Smooth muscle cell of the umbilical artery (primary cell): ENCODE results near the gene CCDC92B. TPM values are rescaled to one million over a fixed set of nuclear protein-coding genes. Genes with fewer than 3 reads are reported as not detected.

ENCODE experiments used
- total RNA-seq: library from RNA; depleted of rRNA; stranded (reverse); fragments of >200 nt; gene quantifications from 2 replicates; pipeline ENCODE4 v1.2.3, GENCODE V29; 2014

Gene CCDC92B
- not detected in 2 replicates for total RNA-seq

DNA sequence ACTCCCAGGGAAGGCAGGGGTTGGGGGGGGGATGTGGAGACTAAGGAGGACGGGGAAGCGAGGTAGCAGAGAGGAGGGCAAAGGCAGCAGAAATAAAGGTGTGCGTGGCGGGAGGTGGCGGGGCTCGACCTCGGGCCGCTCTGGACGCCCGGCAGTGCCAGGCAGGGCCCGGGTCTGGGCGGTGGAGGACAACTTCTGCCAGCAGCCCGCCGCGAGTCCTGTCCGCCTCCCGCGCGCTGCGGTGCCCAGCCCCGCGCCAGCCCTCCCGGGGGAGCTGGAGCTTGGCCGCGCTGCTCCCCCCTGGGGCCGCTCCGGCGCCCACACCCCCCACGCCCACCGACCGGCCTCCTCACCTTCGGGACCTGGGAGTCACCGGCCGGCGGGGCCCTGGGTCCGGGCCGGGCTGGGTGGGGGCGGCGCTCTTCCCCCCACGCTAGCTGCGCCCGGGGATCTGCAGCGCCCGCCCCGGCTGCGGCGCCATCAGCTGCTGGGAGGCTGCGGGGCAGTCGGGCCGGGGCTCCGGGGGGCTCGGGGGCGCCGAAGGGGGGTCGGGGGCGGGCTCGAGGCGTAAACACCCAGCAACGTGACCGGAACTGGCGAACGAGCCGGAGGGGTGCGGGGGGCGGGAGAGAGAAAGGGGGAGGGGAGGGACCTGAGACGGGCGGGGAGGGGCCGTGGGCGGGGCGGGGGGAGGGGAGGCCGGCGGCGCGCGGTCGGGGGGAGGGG, at the start of gene CCDC92B:
TSS of gene CCDC92B (minus strand) at position 595 of the 726 bp plus-strand sequence. CDS start 14,507 bp downstream, outside the sequence.

DNA sequence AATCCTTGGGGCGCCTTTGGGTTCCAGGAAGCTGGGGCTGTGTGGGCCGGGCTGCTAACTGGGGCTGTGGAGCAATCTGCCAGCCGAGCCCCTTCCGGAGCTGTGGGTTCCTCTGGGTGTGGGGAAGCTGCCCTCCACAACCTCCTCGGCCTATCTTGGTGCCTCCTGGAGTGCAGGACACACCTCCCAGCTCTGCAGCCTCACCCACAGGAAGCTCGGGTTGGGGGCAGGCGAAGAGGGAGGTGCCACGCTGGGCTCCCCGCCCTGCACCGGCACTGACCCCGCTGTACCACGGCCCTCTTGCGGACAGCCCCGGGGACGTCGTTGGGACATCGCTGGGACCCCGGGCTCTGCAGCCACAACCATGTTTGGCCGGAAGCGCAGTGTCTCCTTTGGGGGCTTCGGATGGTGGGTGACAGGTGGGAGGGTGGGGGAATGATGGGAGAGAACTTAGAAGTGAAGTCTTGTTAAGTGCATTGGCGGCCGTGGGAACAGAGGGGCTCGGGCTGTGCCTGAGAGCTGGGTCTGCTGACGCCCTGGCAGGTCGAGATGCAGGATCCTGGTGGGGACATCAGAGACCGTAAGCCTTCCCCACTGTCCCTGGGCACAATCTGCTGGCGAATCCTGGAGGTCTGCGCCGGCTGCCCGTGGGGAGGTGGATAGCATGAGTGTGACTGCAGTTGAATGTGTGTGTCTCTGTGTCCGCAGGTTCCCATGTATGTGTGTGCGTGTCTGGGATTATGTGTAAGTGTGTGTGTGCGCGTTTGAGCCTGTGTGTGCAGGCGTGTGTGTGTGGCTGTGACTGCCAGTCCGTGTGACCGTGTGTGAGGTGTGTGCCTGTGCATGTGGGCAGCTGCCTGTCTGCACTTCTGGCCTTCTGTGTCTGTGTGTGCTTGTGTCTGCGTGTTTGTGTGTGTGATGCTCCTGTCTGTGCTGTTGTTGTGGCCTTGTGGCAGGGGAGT, 47.0 kb upstream of the CCDC92B start, which contains the start of gene RAP1GAP2:
TSS of gene RAP1GAP2 (plus strand) at position 275 of the 962 bp plus-strand sequence. CDS start at position 365, 90 bp downstream.

GRCh38 chr17:2711608-2712299, 37.7 kb downstream of the CCDC92B start, which contains the start of gene CLUH:
Gene CLUH, minus strand, starts transcription at chr17:2711764. Its CDS starts 103 bp downstream, at chr17:2711661.

Other genes with a start within 250 kb of the CCDC92B start
- 13.1 and 17.6 TPM in 2 replicates for gene METTL16, start 237.8 kb downstream of the CCDC92B start, total RNA-seq
- gene PAFAH1B1, start 156.0 kb downstream of the CCDC92B start, total RNA-seq: 109 and 179 TPM in 2 replicates
- gene CLUH, start 37.9 kb downstream of the CCDC92B start, total RNA-seq: 24.1 and 64.5 TPM in 2 replicates
- gene RAP1GAP2, start 46.8 kb upstream of the CCDC92B start, total RNA-seq: 0.23 and 0.30 TPM in 2 replicates